Measurements from ENCODE around the gene IQCK. TPM values are rescaled to one million over a fixed set of nuclear protein-coding genes. Genes with fewer than 3 reads are reported as not detected.

The IQCK gene
- total and polyA plus RNA-seq, 2 donors = 8.2 to 16.0 TPM

DNA sequence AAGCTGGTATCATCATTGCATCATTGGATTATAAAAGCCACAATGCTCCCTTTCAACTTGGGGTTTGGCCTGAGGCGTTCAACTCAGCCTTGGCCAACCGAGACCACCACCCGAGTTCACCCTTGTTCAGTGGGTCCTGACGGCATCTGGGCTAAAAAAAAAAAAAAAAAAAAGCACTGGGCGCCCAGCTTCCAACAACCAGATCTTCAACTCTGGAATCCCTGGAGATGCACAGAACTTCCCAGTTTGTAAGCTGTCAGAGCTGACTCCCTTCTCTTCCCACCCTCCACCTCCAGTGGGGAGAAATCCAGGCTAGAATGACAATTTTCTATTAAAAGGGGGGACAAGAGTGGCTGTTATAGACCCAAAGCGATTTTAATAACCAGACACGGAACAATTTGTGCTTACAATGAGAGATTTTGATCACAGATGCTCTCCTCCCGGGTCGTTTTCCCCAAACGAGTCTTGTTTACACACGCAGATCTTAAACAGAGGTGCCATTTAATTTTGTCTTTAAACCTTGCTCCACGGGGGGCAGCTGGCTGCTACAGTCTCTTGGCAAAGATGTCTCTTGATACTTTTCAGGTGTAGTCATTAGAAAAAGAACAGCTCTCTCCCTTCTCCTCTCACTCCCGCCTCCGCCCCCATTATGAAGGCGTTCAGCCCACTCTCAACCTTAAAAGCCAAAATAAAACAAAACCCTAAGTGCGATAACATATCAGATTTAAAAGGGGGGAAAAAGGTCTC lies 139.7 kb downstream of the IQCK start:
- H3K4me1 ChIP-seq (ENCODE audit: insufficient read depth) = no peaks in the 10 kb centered on the region
- DNase-seq (ENCODE audit: extremely low spot score) = no peak
- no peaks in the 10 kb centered on the region for H3K36me3 ChIP-seq (ENCODE audit: insufficient read depth)
- WGBS = 77% methylated on average over 16 of the region's 16 CpGs
- no peak overlapping the region for H3K4me3 ChIP-seq (ENCODE audit: low read depth, low read length)
- H3K27ac ChIP-seq (ENCODE audit: low read depth) = no peak overlapping the region

DNA sequence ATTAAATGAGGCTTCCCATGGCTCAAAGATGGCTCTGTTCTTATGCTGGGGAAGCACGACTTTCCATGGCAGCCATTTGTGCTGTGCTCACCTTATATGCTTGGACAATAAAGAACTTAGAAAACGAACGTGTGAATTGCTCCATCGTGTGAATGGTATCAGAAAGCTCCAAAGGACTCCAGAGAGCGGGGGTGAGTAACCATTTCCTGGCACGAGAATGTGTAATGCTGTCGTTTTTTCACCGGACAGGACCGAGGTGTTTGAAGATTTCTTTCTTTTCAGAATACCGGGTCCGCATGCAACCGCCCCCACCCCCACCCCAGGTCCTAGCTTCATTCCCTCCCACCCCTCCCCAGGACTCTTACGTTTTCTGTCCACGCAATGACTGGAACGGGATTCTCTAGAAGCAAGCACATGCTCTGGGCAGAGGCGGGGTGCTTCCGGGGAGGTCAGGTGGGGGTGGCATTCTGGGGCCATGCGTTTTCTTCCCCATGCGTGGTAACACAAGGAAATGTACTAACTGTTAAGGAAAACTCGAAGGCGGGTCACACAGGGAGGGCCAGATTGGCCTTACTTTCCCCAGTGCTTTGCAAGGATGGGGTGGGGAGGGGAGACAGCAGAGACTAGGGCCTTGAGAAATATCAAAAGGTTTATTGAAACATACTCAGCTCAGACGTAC lies 140.4 kb downstream of the IQCK start:
- H3K36me3 ChIP-seq (ENCODE audit: insufficient read depth) = no peaks in the 10 kb centered on the region
- no peaks in the 10 kb centered on the region for H3K4me1 ChIP-seq (ENCODE audit: insufficient read depth)
- no peak for DNase-seq (ENCODE audit: extremely low spot score)
- H3K27ac ChIP-seq (ENCODE audit: low read depth) = no peak overlapping the region
- H3K4me3 ChIP-seq (ENCODE audit: low read depth, low read length) = no peak overlapping the region
- WGBS = 75% methylated on average over 22 of the region's 22 CpGs

DNA sequence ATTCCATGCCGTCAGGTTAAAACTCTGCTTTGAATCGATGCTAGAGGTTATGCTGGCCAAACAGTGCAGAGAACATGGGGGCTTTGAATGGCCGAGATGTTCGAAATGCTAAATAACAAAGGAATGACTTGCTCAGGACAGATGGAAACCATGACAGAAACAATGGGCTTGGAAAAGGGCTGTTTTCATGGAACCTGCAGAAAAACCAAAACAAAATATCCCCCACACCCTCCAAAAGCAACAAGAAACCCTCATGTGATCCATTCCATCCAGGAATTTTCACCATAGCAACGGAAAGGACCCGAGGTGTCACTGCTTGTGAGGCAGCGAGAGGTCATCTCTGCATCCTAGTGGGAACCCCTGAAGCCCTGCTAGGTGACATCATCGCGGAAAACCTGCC lies 141.1 kb downstream of the IQCK start:
- Histone ChIP-seq H3K4me1 (ENCODE audit: insufficient read depth) (no peaks in the 10 kb centered on the region), H3K27ac (ENCODE audit: low read depth) (no peak overlapping the region), H3K36me3 (ENCODE audit: insufficient read depth) (no peaks in the 10 kb centered on the region), H3K4me3 (ENCODE audit: low read depth, low read length) (no peak overlapping the region)
- WGBS = 94% methylated on average over 9 of the region's 9 CpGs
- DNase-seq (ENCODE audit: extremely low spot score) = no peak

DNA sequence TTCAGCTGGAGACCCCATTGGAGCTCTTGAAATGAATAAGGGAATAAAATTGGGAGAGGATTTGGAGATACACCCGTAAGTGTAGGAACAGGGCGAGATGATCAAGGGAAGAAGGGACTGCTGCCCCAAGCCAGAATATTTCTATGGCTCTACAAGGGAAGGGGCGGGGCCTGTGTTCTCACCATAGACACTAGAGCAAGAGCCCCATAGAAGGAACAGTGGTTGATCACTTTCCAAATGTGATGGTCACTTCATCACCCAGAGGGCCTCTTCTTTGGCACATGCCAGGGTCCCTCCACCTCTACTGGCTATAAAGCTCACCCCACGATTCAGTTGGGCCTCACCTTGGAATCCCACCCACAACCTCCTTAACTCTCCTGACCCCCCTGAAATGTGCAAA lies 141.5 kb downstream of the IQCK start:
- H3K27ac ChIP-seq (ENCODE audit: low read depth) = no peak overlapping the region

DNA sequence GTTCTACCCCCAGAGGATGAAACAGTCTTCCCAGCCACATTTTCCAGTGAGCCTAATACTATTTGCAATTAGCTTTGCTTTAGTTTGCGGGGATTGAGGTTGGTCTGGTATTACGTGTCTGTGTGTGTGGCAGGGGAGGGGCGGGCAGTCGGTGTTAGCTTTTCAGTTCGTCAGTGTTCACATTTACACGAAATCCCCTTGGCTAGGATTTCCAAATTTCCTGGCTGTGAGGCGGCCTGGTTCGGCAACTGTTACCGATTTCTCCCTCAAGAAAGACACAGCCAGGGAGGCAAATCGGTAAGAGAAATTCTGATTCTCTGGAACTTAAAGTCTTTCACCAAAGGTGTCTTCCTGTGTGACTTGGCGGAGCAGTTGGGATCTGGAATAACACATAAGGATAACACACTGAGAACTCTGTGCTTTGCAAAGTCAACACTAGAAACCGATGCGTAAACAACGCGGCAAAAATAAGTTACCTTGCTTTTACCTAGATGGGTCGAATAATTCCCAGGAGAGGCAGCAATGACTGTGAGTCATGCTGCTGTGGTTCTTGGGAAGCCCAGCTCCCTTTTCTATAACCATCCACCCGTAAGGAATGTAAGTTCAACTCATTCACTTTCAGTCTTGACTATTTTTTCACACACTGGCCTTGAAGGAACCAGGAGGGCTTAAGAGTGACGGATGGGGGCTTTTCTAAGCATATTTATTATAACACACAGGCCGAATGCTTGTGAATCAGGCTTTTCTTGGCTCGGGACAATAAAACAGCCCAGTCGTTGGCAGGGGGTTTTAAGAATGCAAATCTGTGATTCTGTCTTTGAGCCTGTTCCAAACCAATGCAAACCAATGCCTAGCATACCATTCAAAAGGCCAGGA lies 142.3 kb downstream of the IQCK start:
- DNase-seq (ENCODE audit: extremely low spot score) = no peak
- Histone ChIP-seq H3K36me3 (ENCODE audit: insufficient read depth) (no peaks in the 10 kb centered on the region), H3K27ac (ENCODE audit: low read depth) (no peak overlapping the region), H3K4me3 (ENCODE audit: low read depth, low read length) (no peak overlapping the region), H3K4me1 (ENCODE audit: insufficient read depth) (no peaks in the 10 kb centered on the region)
- WGBS = 61% methylated on average over 21 of the region's 21 CpGs

More for the DNA sequence above, 141.5 kb downstream of the IQCK start:
- Histone ChIP-seq H3K36me3 (ENCODE audit: insufficient read depth) (no peaks in the 10 kb centered on the region), H3K4me3 (ENCODE audit: low read depth, low read length) (no peak overlapping the region), H3K4me1 (ENCODE audit: insufficient read depth) (no peaks in the 10 kb centered on the region)
- 92% methylated on average over 4 of the region's 4 CpGs for WGBS
- DNase-seq (ENCODE audit: extremely low spot score) = no peak

DNA sequence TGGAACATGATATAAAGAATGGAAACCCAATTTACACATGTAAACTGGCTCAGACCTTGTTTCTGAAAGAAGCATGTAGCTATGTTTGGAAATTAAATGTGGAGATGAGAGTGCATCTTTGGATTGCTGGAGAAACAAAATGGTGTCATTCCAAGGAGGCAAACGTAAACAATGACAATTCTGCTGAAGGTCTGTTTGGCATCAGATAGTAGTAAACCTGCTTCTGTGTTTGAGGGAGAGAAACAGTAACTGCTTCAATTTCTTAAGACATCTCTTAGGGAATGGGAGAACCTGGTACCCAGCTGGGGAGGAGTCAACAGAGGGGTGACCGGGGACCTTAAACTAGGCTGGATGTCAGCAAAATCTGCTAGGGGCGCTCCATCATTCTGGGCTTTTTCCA lies 143.1 kb downstream of the IQCK start:
- 78% methylated on average over 3 of the region's 3 CpGs for WGBS
- Histone ChIP-seq H3K4me1 (ENCODE audit: insufficient read depth) (no peaks in the 10 kb centered on the region), H3K4me3 (ENCODE audit: low read depth, low read length) (no peak overlapping the region), H3K27ac (ENCODE audit: low read depth) (no peak overlapping the region), H3K36me3 (ENCODE audit: insufficient read depth) (no peaks in the 10 kb centered on the region)
- DNase-seq (ENCODE audit: extremely low spot score) = no peak

DNA sequence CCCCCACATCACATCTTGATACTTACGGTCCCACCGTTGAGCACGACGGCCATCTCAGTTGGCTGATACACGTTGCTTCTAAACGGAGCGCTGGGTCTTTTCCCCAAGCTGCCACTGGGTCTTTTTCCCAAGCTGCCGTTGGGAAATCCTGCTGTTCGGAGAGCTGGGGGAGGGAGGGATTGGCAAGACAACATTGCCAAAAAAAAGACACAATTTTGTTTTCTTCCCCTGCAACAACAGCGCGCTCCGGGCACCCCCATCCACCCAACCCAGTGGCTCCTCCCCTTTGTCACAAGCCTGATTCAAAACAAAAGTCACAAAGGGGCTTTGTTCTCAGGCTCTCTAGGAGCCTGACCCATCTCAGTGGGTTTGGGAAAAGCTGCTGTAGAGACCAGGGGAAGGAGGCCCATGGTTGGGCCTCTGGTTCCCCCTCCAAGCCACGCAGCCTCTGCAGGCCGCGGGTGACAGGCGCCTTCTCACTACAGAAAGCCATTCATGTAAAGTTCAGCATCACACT lies 143.8 kb downstream of the IQCK start:
- H3K36me3 ChIP-seq (ENCODE audit: insufficient read depth) = no peaks in the 10 kb centered on the region
- no peak for DNase-seq (ENCODE audit: extremely low spot score)
- no peak overlapping the region for H3K27ac ChIP-seq (ENCODE audit: low read depth)
- H3K4me1 ChIP-seq (ENCODE audit: insufficient read depth) = no peaks in the 10 kb centered on the region
- H3K4me3 ChIP-seq (ENCODE audit: low read depth, low read length) = no peak overlapping the region
- 76% methylated on average over 16 of the region's 16 CpGs for WGBS

DNA sequence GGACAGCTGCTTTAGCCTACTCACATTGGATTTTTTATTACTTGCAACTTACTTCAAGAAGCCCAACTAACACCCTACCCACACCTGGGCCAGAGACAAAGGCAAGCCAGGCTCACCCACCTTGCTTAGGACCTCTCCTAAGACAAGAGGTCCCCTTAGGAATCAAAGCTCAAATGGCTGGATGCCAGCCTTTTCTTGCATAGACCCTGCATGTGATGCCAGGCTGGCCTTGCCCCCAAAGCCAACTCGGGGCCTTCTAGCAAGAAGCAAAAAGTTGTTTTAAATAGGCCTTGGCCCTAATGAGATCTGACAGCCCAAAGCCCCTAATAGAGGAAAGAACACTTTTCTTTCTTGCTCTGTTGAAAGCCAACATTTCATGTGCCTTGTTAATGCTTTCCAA lies 145.9 kb downstream of the IQCK start:
- H3K36me3 ChIP-seq (ENCODE audit: insufficient read depth) = no peaks in the 10 kb centered on the region
- no peak overlapping the region for H3K4me3 ChIP-seq (ENCODE audit: low read depth, low read length)
- H3K27ac ChIP-seq (ENCODE audit: low read depth) = no peak overlapping the region
- H3K4me1 ChIP-seq (ENCODE audit: insufficient read depth) = no peaks in the 10 kb centered on the region
- WGBS = 90% methylated on average over 1 of the region's 1 CpG
- DNase-seq (ENCODE audit: extremely low spot score) = no peak

DNA sequence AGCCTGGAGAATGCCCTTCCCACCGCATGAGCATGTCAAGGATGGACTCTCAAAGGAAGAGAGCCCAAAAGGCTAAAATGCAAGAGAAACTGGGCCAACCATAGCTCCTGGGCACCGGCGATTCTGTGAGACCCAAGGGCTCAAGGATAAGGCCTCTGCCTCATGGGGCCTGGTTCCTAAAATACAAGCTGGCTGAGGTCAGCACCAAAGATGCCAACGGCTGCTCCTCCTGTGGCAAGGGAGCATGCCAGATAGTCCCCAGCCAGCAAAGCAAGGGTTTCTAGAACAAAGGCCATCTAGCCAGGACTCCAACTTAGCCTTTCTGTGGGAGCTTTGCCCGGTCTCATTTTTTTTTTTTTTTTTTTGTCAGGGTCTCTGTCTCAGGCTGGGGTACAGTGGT lies 146.5 kb downstream of the IQCK start:
- no peaks in the 10 kb centered on the region for H3K4me1 ChIP-seq (ENCODE audit: insufficient read depth)
- WGBS = 96% methylated on average over 5 of the region's 5 CpGs
- no peak for DNase-seq (ENCODE audit: extremely low spot score)
- no peak overlapping the region for H3K4me3 ChIP-seq (ENCODE audit: low read depth, low read length)
- H3K36me3 ChIP-seq (ENCODE audit: insufficient read depth) = no peaks in the 10 kb centered on the region
- no peak overlapping the region for H3K27ac ChIP-seq (ENCODE audit: low read depth)

DNA sequence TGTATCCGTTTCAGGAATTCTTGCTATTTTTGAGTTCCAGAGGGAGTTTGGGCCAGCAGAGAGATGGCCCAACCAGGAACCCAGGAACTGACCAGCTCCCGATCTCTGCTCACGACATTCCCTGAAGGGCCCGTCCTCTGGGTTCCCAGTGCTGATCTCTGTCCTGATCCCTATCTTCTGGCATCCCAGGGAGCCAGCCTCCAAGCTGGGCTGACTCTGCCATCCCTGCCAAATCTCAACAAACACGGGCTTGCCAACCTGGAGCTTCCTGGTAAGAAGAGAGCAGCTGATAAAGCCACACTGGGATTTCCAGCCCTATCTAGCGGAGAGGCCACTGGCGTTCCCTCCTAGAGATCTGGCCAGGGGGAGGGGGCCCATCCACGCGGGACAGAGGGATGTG lies 150.3 kb downstream of the IQCK start:
- 83% methylated on average over 9 of the region's 9 CpGs for WGBS
- Histone ChIP-seq H3K4me3 (ENCODE audit: low read depth, low read length) (no peak overlapping the region), H3K27ac (ENCODE audit: low read depth) (no peak overlapping the region), H3K4me1 (ENCODE audit: insufficient read depth) (no peaks in the 10 kb centered on the region), H3K36me3 (ENCODE audit: insufficient read depth) (no peaks in the 10 kb centered on the region)
- no peak for DNase-seq (ENCODE audit: extremely low spot score)

DNA sequence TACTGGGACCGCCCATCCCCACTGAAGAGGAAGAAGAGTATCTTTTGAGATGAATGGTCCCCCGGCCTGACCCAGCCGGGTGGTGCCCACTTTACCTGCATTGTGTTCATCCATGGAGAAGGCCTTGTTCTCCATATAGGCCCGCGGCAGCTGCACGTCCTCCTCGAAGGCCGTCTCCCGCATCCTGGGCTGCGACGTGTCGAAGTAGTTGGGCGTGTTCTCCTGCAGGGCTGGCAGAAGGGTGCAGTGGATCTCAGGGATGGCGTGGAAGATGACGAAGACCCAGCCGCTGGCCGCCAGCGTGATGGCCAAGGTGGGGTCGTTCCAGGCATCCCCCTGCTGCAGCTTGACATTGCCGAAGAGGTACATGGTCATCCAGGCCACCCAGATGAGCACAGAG lies 153.7 kb downstream of the IQCK start:
- no peak for DNase-seq (ENCODE audit: extremely low spot score)
- Histone ChIP-seq H3K36me3 (ENCODE audit: insufficient read depth) (no peaks in the 10 kb centered on the region), H3K4me3 (ENCODE audit: low read depth, low read length) (no peak overlapping the region), H3K4me1 (ENCODE audit: insufficient read depth) (no peaks in the 10 kb centered on the region), H3K27ac (ENCODE audit: low read depth) (no peak overlapping the region)
- 96% methylated on average over 20 of the region's 20 CpGs for WGBS

DNA sequence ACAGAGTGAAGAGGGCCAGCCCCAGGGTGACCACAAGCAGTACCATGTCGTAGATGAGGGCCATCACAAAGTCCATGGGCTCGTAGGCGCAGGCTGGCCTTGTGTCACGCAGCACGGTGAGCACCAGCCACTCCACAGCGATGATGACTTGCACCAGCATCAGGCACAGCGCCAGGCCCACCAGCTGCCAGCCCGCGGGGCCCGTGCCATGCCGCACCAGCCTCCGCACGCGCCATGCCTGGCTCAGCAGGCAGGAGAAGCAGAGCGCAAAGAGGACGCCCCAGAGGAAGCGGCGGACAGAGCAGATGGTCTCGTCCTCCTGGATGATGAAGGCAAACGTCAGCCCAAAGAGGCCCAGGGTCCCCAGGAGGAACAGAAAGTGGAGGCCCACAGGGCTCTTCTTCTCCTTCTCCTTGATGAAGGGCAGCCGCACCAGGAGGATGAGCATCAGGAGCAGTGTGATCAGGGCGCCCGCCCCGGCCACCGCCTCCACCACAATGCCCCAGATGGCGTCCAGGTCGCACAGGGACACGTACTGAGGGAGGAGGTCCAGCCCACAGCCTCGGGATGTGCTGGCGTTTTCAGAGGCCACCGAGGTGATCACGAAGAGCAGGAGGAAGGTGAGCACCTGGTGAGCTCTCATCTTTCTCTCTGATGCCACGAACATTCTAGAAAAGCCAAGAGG lies 154.2 kb downstream of the IQCK start:
- H3K36me3 ChIP-seq (ENCODE audit: insufficient read depth) = no peaks in the 10 kb centered on the region
- no peak overlapping the region for H3K27ac ChIP-seq (ENCODE audit: low read depth)
- H3K4me1 ChIP-seq (ENCODE audit: insufficient read depth) = no peaks in the 10 kb centered on the region
- H3K4me3 ChIP-seq (ENCODE audit: low read depth, low read length) = no peak overlapping the region
- 97% methylated on average over 33 of the region's 33 CpGs for WGBS
- no peak for DNase-seq (ENCODE audit: extremely low spot score)

DNA sequence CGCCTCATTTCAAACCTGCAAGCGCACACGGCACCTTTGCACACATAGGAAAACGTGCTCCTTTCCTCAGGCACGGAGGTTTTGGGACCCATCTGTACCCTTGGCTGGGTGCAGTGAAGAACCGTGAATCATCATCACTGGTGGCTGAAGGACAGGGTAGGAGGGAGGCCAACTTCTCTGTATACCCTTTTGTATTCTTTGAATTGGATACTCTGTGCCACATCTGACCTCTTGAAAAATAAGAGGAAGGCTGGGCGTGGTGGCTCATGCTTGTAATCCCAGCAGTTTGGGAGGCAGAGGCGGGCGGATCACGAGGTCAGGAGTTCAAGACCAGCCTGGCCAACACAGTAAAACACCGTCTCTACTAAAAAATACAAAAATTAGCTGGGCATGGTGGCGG lies 154.9 kb downstream of the IQCK start:
- H3K4me3 ChIP-seq (ENCODE audit: low read depth, low read length) = no peak overlapping the region
- no peak for DNase-seq (ENCODE audit: extremely low spot score)
- H3K27ac ChIP-seq (ENCODE audit: low read depth) = no peak overlapping the region
- H3K4me1 ChIP-seq (ENCODE audit: insufficient read depth) = no peaks in the 10 kb centered on the region
- WGBS = 90% methylated on average over 12 of the region's 12 CpGs
- H3K36me3 ChIP-seq (ENCODE audit: insufficient read depth) = no peaks in the 10 kb centered on the region

Data from urinary bladder (tissue), 4 donors.